Measurements from ENCODE around the gene CDC42BPA.
A peak's percentile ranks its signal among the peaks of the same experiment; 100 is the strongest.

CDC42BPA gene

GRCh38 chr1:227136210-227136820 is 182.0 kb downstream of the CDC42BPA start:
- TF ChIP-seq GATA2 (IDR thresholded peaks at IDR 0.05; ENCODE audit: low read depth, low read length) (no peak), GATA3 (IDR thresholded peaks at IDR 0.05; ENCODE audit: low read depth, low read length) (peak; percentile 54; the same call in 1 of the 2 replicates)

GRCh38 chr1:227134686-227135314 is 183.5 kb downstream of the CDC42BPA start:
- no peak for TF ChIP-seq GATA2 (IDR thresholded peaks at IDR 0.05; ENCODE audit: low read depth, low read length)
- no peak for TF ChIP-seq GATA3 (IDR thresholded peaks at IDR 0.05; ENCODE audit: low read depth, low read length)

GRCh38 chr1:227131193-227131592 is 187.1 kb downstream of the CDC42BPA start:
- TF ChIP-seq GATA3 (IDR thresholded peaks at IDR 0.05; ENCODE audit: low read depth, low read length) (no peak), GATA2 (IDR thresholded peaks at IDR 0.05; ENCODE audit: low read depth, low read length) (no peak)

- TF ChIP-seq GATA3 (IDR thresholded peaks at IDR 0.05; ENCODE audit: low read depth, low read length), result no peak
- no peak for TF ChIP-seq GATA2 (IDR thresholded peaks at IDR 0.05; ENCODE audit: low read depth, low read length)
Measured at GRCh38 chr1:227127891-227128290, 190.4 kb downstream of the CDC42BPA start.

- TF ChIP-seq GATA3 (IDR thresholded peaks at IDR 0.05; ENCODE audit: low read depth, low read length) (no peak), GATA2 (IDR thresholded peaks at IDR 0.05; ENCODE audit: low read depth, low read length) (no peak)
Measured at GRCh38 chr1:227125929-227126545, 192.3 kb downstream of the CDC42BPA start.

GRCh38 chr1:227124473-227124872 is 193.8 kb downstream of the CDC42BPA start:
- TF ChIP-seq GATA3 (IDR thresholded peaks at IDR 0.05; ENCODE audit: low read depth, low read length) (no peak), GATA2 (IDR thresholded peaks at IDR 0.05; ENCODE audit: low read depth, low read length) (no peak)

GRCh38 chr1:227120826-227121225 is 197.5 kb downstream of the CDC42BPA start:
- TF ChIP-seq GATA3 (IDR thresholded peaks at IDR 0.05; ENCODE audit: low read depth, low read length), result no peak
- TF ChIP-seq GATA2 (IDR thresholded peaks at IDR 0.05; ENCODE audit: low read depth, low read length), result no peak

- no peak for TF ChIP-seq GATA2 (IDR thresholded peaks at IDR 0.05; ENCODE audit: low read depth, low read length)
- TF ChIP-seq GATA3 (IDR thresholded peaks at IDR 0.05; ENCODE audit: low read depth, low read length), result no peak
Measured at GRCh38 chr1:227112538-227112937, 205.8 kb downstream of the CDC42BPA start.

GRCh38 chr1:227111782-227112181 is 206.5 kb downstream of the CDC42BPA start:
- TF ChIP-seq GATA3 (IDR thresholded peaks at IDR 0.05; ENCODE audit: low read depth, low read length) (no peak), GATA2 (IDR thresholded peaks at IDR 0.05; ENCODE audit: low read depth, low read length) (no peak)

GRCh38 chr1:227102056-227102455 is 216.2 kb downstream of the CDC42BPA start:
- TF ChIP-seq GATA3 (IDR thresholded peaks at IDR 0.05; ENCODE audit: low read depth, low read length), result no peak
- TF ChIP-seq GATA2 (IDR thresholded peaks at IDR 0.05; ENCODE audit: low read depth, low read length), result no peak

- TF ChIP-seq GATA2 (IDR thresholded peaks at IDR 0.05; ENCODE audit: low read depth, low read length), result no peak
- no peak for TF ChIP-seq GATA3 (IDR thresholded peaks at IDR 0.05; ENCODE audit: low read depth, low read length)
Measured at GRCh38 chr1:227094249-227094966, 223.9 kb downstream of the CDC42BPA start.

GRCh38 chr1:227093309-227093708 is 225.0 kb downstream of the CDC42BPA start:
- TF ChIP-seq GATA2 (IDR thresholded peaks at IDR 0.05; ENCODE audit: low read depth, low read length) (no peak), GATA3 (IDR thresholded peaks at IDR 0.05; ENCODE audit: low read depth, low read length) (no peak)

- TF ChIP-seq GATA3 (IDR thresholded peaks at IDR 0.05; ENCODE audit: low read depth, low read length) (no peak), GATA2 (IDR thresholded peaks at IDR 0.05; ENCODE audit: low read depth, low read length) (no peak)
Measured at GRCh38 chr1:227092069-227092468, 226.2 kb downstream of the CDC42BPA start.

- TF ChIP-seq GATA2 (IDR thresholded peaks at IDR 0.05; ENCODE audit: low read depth, low read length) (no peak), GATA3 (IDR thresholded peaks at IDR 0.05; ENCODE audit: low read depth, low read length) (no peak)
Measured at GRCh38 chr1:227086636-227087035, 231.7 kb downstream of the CDC42BPA start.

Measured in SH-SY5Y (cell line).